B cell (primary cell): ENCODE measurements around the gene UTS2R.

ENCODE experiments used
- EZH2 ChIP-seq: IDR thresholded peaks from 2 replicates; pipeline ENCODE4 v1.6.1; 2012; ENCODE audit warnings: borderline replicate concordance, low read depth, mild to moderate bottlenecking, moderate library complexity, low read length; ENCODE audit not compliant: insufficient read depth, poor library complexity, severe bottlenecking
- TF ChIP-seq, protein P1 (sequence below): fragments of 200-600 bp; IDR thresholded peaks from one replicate; pipeline ENCODE4 v1.8.0; 2022; ENCODE audit warnings: antibody characterized with exemption, mild to moderate bottlenecking

GRCh38 chr17:82348434-82348833 is 23.1 kb upstream of the UTS2R start:
- TF ChIP-seq, protein P1, sequence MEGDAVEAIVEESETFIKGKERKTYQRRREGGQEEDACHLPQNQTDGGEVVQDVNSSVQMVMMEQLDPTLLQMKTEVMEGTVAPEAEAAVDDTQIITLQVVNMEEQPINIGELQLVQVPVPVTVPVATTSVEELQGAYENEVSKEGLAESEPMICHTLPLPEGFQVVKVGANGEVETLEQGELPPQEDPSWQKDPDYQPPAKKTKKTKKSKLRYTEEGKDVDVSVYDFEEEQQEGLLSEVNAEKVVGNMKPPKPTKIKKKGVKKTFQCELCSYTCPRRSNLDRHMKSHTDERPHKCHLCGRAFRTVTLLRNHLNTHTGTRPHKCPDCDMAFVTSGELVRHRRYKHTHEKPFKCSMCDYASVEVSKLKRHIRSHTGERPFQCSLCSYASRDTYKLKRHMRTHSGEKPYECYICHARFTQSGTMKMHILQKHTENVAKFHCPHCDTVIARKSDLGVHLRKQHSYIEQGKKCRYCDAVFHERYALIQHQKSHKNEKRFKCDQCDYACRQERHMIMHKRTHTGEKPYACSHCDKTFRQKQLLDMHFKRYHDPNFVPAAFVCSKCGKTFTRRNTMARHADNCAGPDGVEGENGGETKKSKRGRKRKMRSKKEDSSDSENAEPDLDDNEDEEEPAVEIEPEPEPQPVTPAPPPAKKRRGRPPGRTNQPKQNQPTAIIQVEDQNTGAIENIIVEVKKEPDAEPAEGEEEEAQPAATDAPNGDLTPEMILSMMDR: no peak
- no peak for TF ChIP-seq EZH2
